ENCODE results near the gene VASP. TPM values are rescaled to one million over a fixed set of nuclear protein-coding genes. Genes with fewer than 3 reads are reported as not detected.

The VASP gene
- total and polyA plus RNA-seq, 2 donors (not counting 3 experiments of a cell fraction or from before 2014, with no cell fraction given) = 94.3 to 154 TPM

GRCh38 chr19:45517641-45518468, 10.6 kb downstream of the VASP start:
- TF ChIP-seq POLR2A (IDR thresholded peaks at IDR 0.05; ENCODE audit: low read depth, low read length) (no peak), GATA2 (IDR thresholded peaks at IDR 0.05; ENCODE audit: insufficient read depth, insufficient read length, low read depth, low read length) (no peak), JUN (IDR thresholded peaks at IDR 0.05; ENCODE audit: borderline replicate concordance, insufficient read depth, insufficient read length, low read depth) (no peak), EZH2 (IDR thresholded peaks at IDR 0.05; ENCODE audit: borderline replicate concordance, low read depth, low read length, severe bottlenecking) (no peak), MYC (IDR thresholded peaks at IDR 0.05; ENCODE audit: low read depth, low read length) (no peak)
- dilution Hi-C loops (cut with MboI; ENCODE audit: extremely low pct_ligation_motif_present, low sequenced_read_pairs) (no loop called here), intact Hi-C loops (cut with micrococcal nuclease) (no loop called here)
- Histone ChIP-seq H4K20me1 (replicated peaks; ENCODE audit: control insufficient read depth, extremely low read depth, insufficient read depth, low read length) (no peaks in the 10 kb centered on the region), H3K9ac (replicated peaks; ENCODE audit: extremely low read depth, insufficient read depth, low read length) (no peak overlapping the region), H2AFZ (ENCODE audit: low read depth, low read length) (no peak overlapping the region), H3K9me1 (replicated peaks; ENCODE audit: control insufficient read depth, extremely low read depth, insufficient read depth, low read length) (no peaks in the 10 kb centered on the region), H3K4me3 (replicated peaks in 1 of 3; ENCODE audit: insufficient read depth in 1 of 3, low read depth in 1 of 3, low read length in 3 of 3) (no peak overlapping the region), H3K79me2 (ENCODE audit: control insufficient read depth, insufficient read depth, low read length) (peaks cover 46% of the 10 kb centered on the region), H3K4me1 (ENCODE audit: control insufficient read depth, extremely low read depth, insufficient read depth, low read length) (peaks cover 20% of the 10 kb centered on the region), H3K36me3 (ENCODE audit: control insufficient read depth in 2 of 2, extremely low read depth in 1 of 2, insufficient read depth in 2 of 2, low read length in 2 of 2) (peaks cover 11 to 18% of the 10 kb centered on the region in 2 experiments), H3K9me3 (replicated peaks; ENCODE audit: control insufficient read depth, insufficient read depth, low read length) (no peaks in the 10 kb centered on the region), H3K4me2 (ENCODE audit: insufficient read depth, low read length) (no peak overlapping the region), H3K27me3 (ENCODE audit: control insufficient read depth in 2 of 2, insufficient read depth in 2 of 2, low read length in 2 of 2) (no peaks in the 10 kb centered on the region), H3K27ac (ENCODE audit: insufficient read depth, low read depth, low read length) (no peak overlapping the region)
- BruUV-seq (replicated peaks) = no TSS peak
- CTCF ChIA-PET = interaction anchor here (0.9 to 1.3 kb wide), 2 partner anchors 41 to 79 kb away, joined by 3 to 4 read pairs; no protein-coding TSS in a partner anchor
- FAIRE-seq = no peak
- POLR2A ChIA-PET = no interaction called here
- no peak for DNase-seq (ENCODE audit: low read depth, low spot score)

GRCh38 chr19:45518469-45518826, 11.2 kb downstream of the VASP start:
- no peak overlapping the region for H3K4me3 ChIP-seq (replicated peaks in 1 of 3; ENCODE audit: insufficient read depth in 1 of 3, low read depth in 1 of 3, low read length in 3 of 3)
- CTCF ChIA-PET = interaction anchor here (0.9 to 1.3 kb wide), 2 partner anchors 40 to 79 kb away, joined by 3 to 4 read pairs; no protein-coding TSS in a partner anchor
- no peaks in the 10 kb centered on the region for H3K9me3 ChIP-seq (replicated peaks; ENCODE audit: control insufficient read depth, insufficient read depth, low read length)
- peaks cover 18% of the 10 kb centered on the region for H3K4me1 ChIP-seq (ENCODE audit: control insufficient read depth, extremely low read depth, insufficient read depth, low read length)
- BruUV-seq (replicated peaks) = no TSS peak
- intact Hi-C loops (cut with micrococcal nuclease) = no loop called here
- no peak overlapping the region for H3K27ac ChIP-seq (ENCODE audit: insufficient read depth, low read depth, low read length)
- H3K36me3 ChIP-seq (ENCODE audit: control insufficient read depth in 2 of 2, extremely low read depth in 1 of 2, insufficient read depth in 2 of 2, low read length in 2 of 2) = peaks cover 12 to 18% of the 10 kb centered on the region in 2 experiments
- DNase-seq (ENCODE audit: low read depth, low spot score) (no peak), FAIRE-seq (no peak)
- H4K20me1 ChIP-seq (replicated peaks; ENCODE audit: control insufficient read depth, extremely low read depth, insufficient read depth, low read length) = no peaks in the 10 kb centered on the region
- no peaks in the 10 kb centered on the region for H3K27me3 ChIP-seq (ENCODE audit: control insufficient read depth in 2 of 2, insufficient read depth in 2 of 2, low read length in 2 of 2)
- dilution Hi-C loops (cut with MboI; ENCODE audit: extremely low pct_ligation_motif_present, low sequenced_read_pairs) = no loop called here
- no peak for TF ChIP-seq FOS (IDR thresholded peaks at IDR 0.05; ENCODE audit: borderline replicate concordance, insufficient read depth, low read length)
- peaks cover 40% of the 10 kb centered on the region for H3K79me2 ChIP-seq (ENCODE audit: control insufficient read depth, insufficient read depth, low read length)
- no peak overlapping the region for H2AFZ ChIP-seq (ENCODE audit: low read depth, low read length)
- no peak overlapping the region for H3K4me2 ChIP-seq (ENCODE audit: insufficient read depth, low read length)
- no peak overlapping the region for H3K9ac ChIP-seq (replicated peaks; ENCODE audit: extremely low read depth, insufficient read depth, low read length)
- POLR2A ChIA-PET = no interaction called here
- no peaks in the 10 kb centered on the region for H3K9me1 ChIP-seq (replicated peaks; ENCODE audit: control insufficient read depth, extremely low read depth, insufficient read depth, low read length)
